Choroid plexus epithelial cell (primary cell): Measurements from ENCODE around the gene DSN1.

Experiments used
- DNase-seq: peaks from one replicate; pipeline ENCODE4 v3.0.0-alpha.2; 2010; ENCODE audit warnings: low read depth
- H3K4me3 ChIP-seq: 2 replicates; pipeline ENCODE4 v1.5.1; 2011; ENCODE audit warnings: low read depth, mild to moderate bottlenecking, control low read depth, low read length, moderate library complexity
- TF ChIP-seq, protein P1 (sequence below): conservative IDR thresholded peaks from 2 replicates; pipeline ENCODE4 v1.5.1; 2011; ENCODE audit warnings: low read depth, mild to moderate bottlenecking, control low read depth, inconsistent platforms, low read length, moderate library complexity

DSN1 gene

DNA sequence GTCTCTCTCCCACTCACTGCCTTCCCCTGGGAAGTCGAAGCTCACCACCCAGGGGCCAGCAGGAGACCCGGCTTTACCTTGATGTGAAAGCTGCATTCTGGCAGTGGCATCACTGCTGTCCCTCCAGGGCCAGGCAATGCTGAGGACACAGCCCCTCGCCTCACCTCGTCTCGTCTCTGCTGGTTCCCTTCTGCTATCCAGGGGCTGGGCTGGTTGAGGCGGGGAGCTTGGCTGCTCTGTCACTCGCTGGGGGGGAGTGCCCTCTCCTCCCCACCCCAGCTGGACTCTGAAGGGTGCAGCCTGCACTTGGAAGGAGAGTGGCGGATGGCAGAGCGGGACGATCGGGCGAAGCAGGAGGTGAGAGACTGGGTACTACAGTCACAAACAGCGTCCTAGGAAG is 12.7 kb upstream of the DSN1 start:
- H3K4me3 ChIP-seq, result no peak overlapping the region
- no peak for DNase-seq
- TF ChIP-seq, protein P1, sequence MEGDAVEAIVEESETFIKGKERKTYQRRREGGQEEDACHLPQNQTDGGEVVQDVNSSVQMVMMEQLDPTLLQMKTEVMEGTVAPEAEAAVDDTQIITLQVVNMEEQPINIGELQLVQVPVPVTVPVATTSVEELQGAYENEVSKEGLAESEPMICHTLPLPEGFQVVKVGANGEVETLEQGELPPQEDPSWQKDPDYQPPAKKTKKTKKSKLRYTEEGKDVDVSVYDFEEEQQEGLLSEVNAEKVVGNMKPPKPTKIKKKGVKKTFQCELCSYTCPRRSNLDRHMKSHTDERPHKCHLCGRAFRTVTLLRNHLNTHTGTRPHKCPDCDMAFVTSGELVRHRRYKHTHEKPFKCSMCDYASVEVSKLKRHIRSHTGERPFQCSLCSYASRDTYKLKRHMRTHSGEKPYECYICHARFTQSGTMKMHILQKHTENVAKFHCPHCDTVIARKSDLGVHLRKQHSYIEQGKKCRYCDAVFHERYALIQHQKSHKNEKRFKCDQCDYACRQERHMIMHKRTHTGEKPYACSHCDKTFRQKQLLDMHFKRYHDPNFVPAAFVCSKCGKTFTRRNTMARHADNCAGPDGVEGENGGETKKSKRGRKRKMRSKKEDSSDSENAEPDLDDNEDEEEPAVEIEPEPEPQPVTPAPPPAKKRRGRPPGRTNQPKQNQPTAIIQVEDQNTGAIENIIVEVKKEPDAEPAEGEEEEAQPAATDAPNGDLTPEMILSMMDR, result no peak

DNA sequence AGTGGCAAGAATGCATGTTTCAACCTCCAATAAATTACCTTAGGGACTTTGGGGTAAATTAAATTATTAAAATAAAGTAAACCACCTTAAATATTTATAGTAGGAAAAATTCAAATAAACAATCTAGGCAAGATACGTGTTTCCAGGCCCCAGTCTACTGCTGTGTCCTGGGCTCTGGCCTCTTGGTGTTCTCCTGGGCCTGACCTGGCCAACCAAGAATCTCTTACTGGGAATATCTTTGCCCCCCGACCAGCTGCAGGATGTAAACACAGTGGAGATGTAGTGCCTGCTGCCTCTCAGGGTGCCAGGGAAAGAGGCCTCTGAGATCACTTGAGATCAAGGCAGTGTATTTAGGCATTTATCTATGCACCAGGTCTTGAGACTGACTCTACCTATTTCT is 11.7 kb upstream of the DSN1 start:
- TF ChIP-seq, protein P1, result no peak
- no peak for DNase-seq
- no peak overlapping the region for H3K4me3 ChIP-seq

DNA sequence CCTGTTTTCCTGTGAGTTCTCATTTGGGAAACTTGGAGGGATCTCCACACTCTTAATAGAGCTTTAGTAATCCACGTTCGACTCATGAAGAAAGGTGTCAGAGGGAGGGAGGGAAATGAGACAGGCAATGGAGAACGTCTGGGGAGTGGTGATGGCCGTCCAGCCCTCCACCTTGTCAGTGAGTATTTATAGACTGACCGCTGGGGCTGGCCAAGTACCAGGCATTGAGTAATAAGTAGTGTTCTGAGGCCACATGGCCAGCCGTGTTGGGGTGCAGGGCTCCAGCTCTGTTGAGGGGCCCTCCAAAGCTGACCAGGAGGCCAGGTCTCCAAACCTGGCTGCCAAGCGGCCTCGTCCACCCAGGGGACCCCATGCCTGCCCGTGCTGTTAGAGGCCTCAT is 11.3 kb upstream of the DSN1 start:
- no peak overlapping the region for H3K4me3 ChIP-seq
- DNase-seq, result peak; percentile 39
- TF ChIP-seq, protein P1, result no peak

DNA sequence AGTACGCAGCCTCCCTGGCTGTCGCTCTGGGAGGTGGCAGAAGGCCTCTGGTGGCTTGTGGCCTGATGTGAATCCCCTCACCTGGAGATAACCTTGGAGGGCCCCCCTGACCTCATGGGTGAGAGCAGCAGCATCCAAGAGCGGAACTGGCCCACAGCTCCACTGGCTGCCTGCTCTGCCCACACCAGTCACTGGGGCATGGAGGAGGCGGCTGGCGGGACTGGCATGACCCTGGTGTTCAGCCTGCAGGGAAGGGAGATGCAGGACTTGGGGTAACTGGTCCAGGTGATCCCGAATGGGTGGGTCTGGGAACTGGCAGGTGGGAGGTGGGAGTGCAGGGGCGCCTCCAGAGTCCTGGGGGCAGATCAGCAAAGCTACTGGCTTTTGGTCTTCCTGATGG is 10.6 kb upstream of the DSN1 start:
- TF ChIP-seq, protein P1, result no peak
- H3K4me3 ChIP-seq, result no peak overlapping the region
- DNase-seq, result no peak

DNA sequence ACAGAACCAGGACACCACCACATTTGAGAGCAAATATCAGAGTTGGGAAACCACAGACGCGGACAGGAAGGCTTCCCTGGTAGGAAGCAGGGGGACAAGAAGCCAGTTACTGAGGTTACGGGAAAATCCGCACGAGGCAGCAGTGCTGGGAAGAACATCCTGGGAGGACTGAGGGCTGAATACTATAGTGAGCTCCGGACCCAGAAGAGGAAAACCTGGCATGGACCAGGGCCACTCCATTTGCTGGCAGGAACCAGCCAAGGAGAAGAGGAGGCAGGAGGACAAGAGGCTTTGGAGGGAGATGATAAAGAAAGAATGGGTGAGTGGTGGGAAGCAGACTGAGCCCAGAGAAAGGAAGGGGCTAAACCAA is 6.1 kb upstream of the DSN1 start:
- TF ChIP-seq, protein P1, result no peak
- peak; percentile 39 for DNase-seq
- H3K4me3 ChIP-seq, result no peak overlapping the region

DNA sequence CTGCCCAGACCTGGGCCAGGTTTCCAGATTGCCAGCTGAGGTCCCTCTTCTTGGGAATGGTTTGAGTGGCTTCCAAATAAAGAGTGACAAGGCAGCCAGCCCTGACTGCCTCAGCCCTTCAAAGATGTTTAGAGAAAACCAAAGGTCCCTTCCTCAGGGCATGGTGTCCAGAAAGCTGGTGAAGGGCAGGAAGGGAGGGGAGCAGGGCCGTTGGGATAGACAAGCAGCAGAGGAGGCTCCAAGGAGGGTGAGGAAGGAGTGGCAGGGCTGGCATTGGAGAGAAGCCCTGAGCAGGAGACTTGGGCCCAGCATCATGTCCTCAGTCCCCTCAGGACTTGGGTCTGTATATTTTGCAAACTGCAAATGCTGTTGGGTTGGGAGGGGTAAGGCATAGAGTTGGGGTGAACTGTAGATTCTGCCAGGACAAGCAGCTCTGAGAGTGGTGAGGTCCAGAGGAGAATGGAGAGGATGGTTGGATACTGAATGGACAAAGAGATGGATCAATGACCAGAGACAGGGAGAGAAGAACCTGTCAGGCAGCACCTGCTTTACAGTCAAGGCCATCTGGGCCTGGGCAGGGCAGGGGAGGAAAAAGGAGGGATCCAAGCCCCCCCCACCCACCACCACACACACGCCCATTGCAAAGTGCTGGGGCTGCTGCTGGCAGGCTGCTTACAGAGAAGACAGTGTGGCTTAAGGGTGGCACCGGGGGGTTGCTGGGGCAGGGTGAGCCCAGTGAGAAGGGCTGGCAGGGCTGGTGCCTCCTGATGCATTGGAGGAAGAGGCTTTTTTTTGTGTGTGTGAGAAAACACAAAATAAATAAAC is 5.5 kb upstream of the DSN1 start:
- DNase-seq, result no peak
- TF ChIP-seq, protein P1, result no peak
- no peak overlapping the region for H3K4me3 ChIP-seq

DNA sequence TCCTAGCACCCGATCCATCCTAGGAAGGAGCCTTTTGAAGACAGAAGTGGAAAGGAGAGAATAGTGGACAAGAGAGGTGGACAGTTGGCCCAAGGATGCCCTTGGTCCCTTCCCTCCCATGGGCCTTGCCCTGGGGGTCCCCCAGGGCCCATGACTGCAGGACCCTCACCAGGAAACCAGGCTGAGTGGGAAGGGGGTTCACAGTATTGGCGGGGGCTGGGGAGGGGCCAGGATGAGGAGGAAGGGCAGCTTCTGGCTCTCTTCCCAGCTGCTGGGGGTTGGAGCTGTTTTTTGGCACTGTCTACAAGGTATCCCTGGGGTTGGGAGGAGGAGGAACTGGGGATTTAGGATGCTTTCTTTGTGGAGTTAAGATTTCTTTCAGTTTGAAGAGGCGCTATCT is 4.0 kb upstream of the DSN1 start:
- no peak for DNase-seq
- H3K4me3 ChIP-seq, result no peak overlapping the region
- TF ChIP-seq, protein P1, result no peak
